Progenitor cell of endocrine pancreas (in vitro differentiated cells): ENCODE measurements around the gene INTS1. TPM values are rescaled to one million over a fixed set of nuclear protein-coding genes. Genes with fewer than 3 reads are reported as not detected.

ENCODE experiments used
- DNase-seq: peaks from one replicate; pipeline ENCODE4 v3.0.0; 2021; ENCODE audit warnings: low spot score; ENCODE audit not compliant: unreplicated experiment
- H3K27ac Mint-ChIP-seq: 2 replicates; pipeline ENCODE4 v1.8.0; 2021; ENCODE audit warnings: mild to moderate bottlenecking, moderate library complexity, mixed read lengths
- H3K27me3 Mint-ChIP-seq: 2 replicates; pipeline ENCODE4 v1.8.0; 2021; ENCODE audit warnings: mixed read lengths
- H3K36me3 Mint-ChIP-seq: 2 replicates; pipeline ENCODE4 v1.8.0; 2022; ENCODE audit warnings: mixed read lengths; ENCODE audit not compliant: insufficient read depth
- H3K4me1 Mint-ChIP-seq: 2 replicates; pipeline ENCODE4 v1.8.0; 2021; ENCODE audit warnings: low read depth, mixed read lengths
- H3K4me3 Mint-ChIP-seq: 2 replicates; pipeline ENCODE4 v1.8.0; 2021; ENCODE audit warnings: low read depth, mild to moderate bottlenecking, moderate library complexity, mixed read lengths
- H3K9me3 Mint-ChIP-seq: 2 replicates; pipeline ENCODE4 v1.8.0; 2021; ENCODE audit warnings: low read depth, mixed read lengths
- total RNA-seq: library from RNA; stranded (reverse); gene quantifications from 2 replicates; pipeline ENCODE4 v1.2.1, GENCODE V29; 2021
- TF ChIP-seq, protein P1 (sequence below): fragments of 200-600 bp; sonication (generic); IDR thresholded peaks from one replicate; pipeline ENCODE4 v1.5.0; 2021; ENCODE audit warnings: antibody characterized with exemption, mild to moderate bottlenecking; ENCODE audit not compliant: unreplicated experiment

Gene INTS1
- total RNA-seq, 1 donor from 2014 or later = 145 TPM

DNA sequence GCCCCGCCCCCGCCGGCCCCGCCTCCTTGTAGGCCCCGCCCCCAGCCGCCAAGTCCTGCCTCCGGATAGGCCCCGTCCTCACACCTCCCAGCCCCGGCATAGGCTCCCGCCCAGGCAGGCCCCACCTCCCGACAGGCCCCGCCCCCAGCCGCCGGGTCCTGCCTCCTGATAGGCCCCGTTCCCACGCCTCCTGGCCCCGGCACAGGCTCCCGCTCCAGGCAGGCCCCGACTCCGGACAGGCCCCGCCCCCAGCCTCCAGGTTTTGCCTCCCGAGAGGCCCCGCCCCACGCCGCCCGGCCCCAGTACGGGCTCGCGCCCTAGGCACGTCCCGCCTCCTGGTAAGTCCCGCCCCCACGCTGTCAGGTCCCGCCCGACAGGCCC is 44.7 kb downstream of the INTS1 start:
- no peaks in the 10 kb centered on the region for H3K9me3 Mint-ChIP-seq
- H3K36me3 Mint-ChIP-seq = no peaks in the 10 kb centered on the region
- H3K4me1 Mint-ChIP-seq = peaks cover 7% of the 10 kb centered on the region
- no peak overlapping the region for H3K27ac Mint-ChIP-seq
- peak; percentile 98 for DNase-seq
- peak overlapping the region; percentile 67 for H3K4me3 Mint-ChIP-seq
- TF ChIP-seq, protein P1, sequence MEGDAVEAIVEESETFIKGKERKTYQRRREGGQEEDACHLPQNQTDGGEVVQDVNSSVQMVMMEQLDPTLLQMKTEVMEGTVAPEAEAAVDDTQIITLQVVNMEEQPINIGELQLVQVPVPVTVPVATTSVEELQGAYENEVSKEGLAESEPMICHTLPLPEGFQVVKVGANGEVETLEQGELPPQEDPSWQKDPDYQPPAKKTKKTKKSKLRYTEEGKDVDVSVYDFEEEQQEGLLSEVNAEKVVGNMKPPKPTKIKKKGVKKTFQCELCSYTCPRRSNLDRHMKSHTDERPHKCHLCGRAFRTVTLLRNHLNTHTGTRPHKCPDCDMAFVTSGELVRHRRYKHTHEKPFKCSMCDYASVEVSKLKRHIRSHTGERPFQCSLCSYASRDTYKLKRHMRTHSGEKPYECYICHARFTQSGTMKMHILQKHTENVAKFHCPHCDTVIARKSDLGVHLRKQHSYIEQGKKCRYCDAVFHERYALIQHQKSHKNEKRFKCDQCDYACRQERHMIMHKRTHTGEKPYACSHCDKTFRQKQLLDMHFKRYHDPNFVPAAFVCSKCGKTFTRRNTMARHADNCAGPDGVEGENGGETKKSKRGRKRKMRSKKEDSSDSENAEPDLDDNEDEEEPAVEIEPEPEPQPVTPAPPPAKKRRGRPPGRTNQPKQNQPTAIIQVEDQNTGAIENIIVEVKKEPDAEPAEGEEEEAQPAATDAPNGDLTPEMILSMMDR = no peak
- H3K27me3 Mint-ChIP-seq = peaks cover 8% of the 10 kb centered on the region

- no peaks in the 10 kb centered on the region for H3K9me3 Mint-ChIP-seq
- H3K4me3 Mint-ChIP-seq = peak within 1 kb of the TSS; percentile 67
- TF ChIP-seq, protein P1 = no peak
- no peak for DNase-seq
- no peak within 1 kb of the TSS for H3K27ac Mint-ChIP-seq
- no peaks in the 10 kb centered on the region for H3K36me3 Mint-ChIP-seq
- H3K27me3 Mint-ChIP-seq = peaks cover 8% of the 10 kb centered on the region
- peaks cover 8% of the 10 kb centered on the region for H3K4me1 Mint-ChIP-seq
Measured at GRCh38 chr7:1458683-1459511, 45.3 kb downstream of the INTS1 start, which contains the start of gene MICALL2. TSS of gene MICALL2 (minus strand) at chr7:1459470. CDS start at chr7:1459326, 144 bp downstream.

DNA sequence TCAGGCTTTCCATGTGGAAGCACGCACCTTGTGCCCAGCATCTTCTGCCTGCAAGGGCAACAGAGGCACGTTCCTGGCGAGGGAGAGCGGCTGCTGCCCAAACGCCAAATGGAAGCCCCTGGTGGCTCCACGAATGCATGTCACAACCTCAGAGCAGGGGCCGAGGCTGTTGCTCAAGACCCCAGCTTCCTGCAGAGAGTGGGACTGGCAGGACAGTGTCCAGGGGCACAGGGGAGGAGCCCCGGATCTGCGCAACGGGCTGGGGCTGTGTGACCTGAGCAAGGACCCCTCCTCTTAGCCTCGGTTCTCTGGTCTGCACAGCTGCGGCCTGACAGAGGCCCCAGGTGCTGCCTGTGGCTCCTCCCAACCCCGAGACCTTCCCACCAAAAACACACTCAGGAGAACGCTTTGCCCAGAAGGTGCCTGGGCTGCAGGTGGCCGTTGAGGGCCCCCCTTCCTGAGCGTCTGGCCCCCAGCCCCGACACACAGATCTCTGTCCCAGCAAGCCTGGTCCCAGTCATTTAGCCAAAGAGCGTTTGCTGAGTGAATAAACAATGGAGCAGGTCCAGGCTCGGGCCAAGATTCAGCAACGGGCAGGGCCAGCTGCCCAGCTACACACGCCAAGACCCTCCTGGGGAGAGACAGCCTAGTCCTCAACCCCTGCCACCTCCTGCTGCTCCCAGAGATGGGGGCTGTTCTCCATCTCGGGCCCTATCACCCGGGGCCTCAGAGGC is 46.1 kb downstream of the INTS1 start:
- Mint-ChIP-seq H3K36me3 (no peaks in the 10 kb centered on the region), H3K27me3 (peaks cover 8% of the 10 kb centered on the region), H3K27ac (no peak overlapping the region), H3K4me3 (peak overlapping the region; percentile 58), H3K4me1 (peaks cover 8% of the 10 kb centered on the region), H3K9me3 (no peaks in the 10 kb centered on the region)
- TF ChIP-seq, protein P1 = no peak
- DNase-seq = no peak

GRCh38 chr7:1457059-1457948 is 46.9 kb downstream of the INTS1 start:
- TF ChIP-seq, protein P1 = no peak
- Mint-ChIP-seq H3K4me1 (peaks cover 8% of the 10 kb centered on the region), H3K9me3 (no peaks in the 10 kb centered on the region), H3K4me3 (peak overlapping the region; percentile 19), H3K27ac (peak overlapping the region; percentile 56), H3K36me3 (no peaks in the 10 kb centered on the region), H3K27me3 (peaks cover 6% of the 10 kb centered on the region)
- no peak for DNase-seq

DNA sequence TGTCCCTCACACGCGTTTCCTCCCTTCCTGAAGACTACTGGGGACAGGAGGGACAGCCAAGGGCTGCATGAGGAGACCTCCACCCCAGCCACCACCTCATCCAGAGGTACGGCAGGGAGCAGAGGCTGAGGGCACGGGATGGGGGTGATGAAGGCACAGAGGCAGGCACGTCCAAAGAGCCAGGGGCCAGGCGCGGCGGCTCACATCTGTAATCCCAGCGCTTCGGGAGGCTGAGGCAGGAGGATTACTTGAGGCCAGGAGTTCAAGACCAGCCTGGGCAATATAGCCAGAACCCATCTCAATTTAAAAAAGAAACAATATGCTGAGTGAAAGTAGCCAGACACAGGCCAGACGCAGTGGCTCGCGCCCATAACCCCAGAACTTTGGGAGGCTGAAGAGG is 48.2 kb downstream of the INTS1 start:
- Mint-ChIP-seq H3K36me3 (no peaks in the 10 kb centered on the region), H3K9me3 (no peaks in the 10 kb centered on the region), H3K4me1 (peaks cover 4% of the 10 kb centered on the region), H3K4me3 (no peak overlapping the region), H3K27ac (no peak overlapping the region), H3K27me3 (peaks cover 2% of the 10 kb centered on the region)
- TF ChIP-seq, protein P1 = no peak
- DNase-seq = no peak
